Measurements from ENCODE around the gene GPHB5. TPM values are rescaled to one million over a fixed set of nuclear protein-coding genes. Genes with fewer than 3 reads are reported as not detected.

The GPHB5 gene
- total RNA-seq, 1 donor from 2014 or later: not detected

GRCh38 chr14:63362389-63362819, 43.7 kb upstream of the GPHB5 start:
- Histone ChIP-seq H3K36me3 (ENCODE audit: insufficient read depth, low read length) (no peaks in the 10 kb centered on the region), H3K9me3 (ENCODE audit: insufficient read depth, low read depth, low read length) (no peaks in the 10 kb centered on the region), H2AFZ (ENCODE audit: low read depth, low read length) (no peak overlapping the region), H3K27me3 (ENCODE audit: insufficient read depth, low read length) (no peaks in the 10 kb centered on the region), H3K79me2 (ENCODE audit: insufficient read depth, low read length) (no peaks in the 10 kb centered on the region), H3K4me1 (ENCODE audit: insufficient read depth, low read length) (no peaks in the 10 kb centered on the region), H3K4me2 (ENCODE audit: low read length) (no peak overlapping the region), H3K4me3 (ENCODE audit: insufficient read depth, low read depth, low read length) (no peak overlapping the region), H4K20me1 (ENCODE audit: insufficient read depth, low read length) (no peaks in the 10 kb centered on the region), H3K27ac (ENCODE audit: low read depth, low read length) (no peak overlapping the region), H3K9ac (ENCODE audit: low read length) (no peak overlapping the region)
- Mint-ChIP-seq H3K4me3 (ENCODE audit: unreplicated experiment) (no peak overlapping the region), H3K36me3 (ENCODE audit: low read depth, unreplicated experiment) (peaks cover 3% of the 10 kb centered on the region), H3K4me1 (ENCODE audit: low read depth, unreplicated experiment) (no peaks in the 10 kb centered on the region), H3K27ac (ENCODE audit: unreplicated experiment) (no peak overlapping the region), H3K27me3 (ENCODE audit: low read depth, unreplicated experiment) (no peaks in the 10 kb centered on the region), H3K9me3 (ENCODE audit: unreplicated experiment) (peaks cover 3% of the 10 kb centered on the region)
- TF ChIP-seq EZH2 (IDR thresholded peaks at IDR 0.05; ENCODE audit: insufficient read depth, low read length): no peak
- TF ChIP-seq CTCF (IDR thresholded peaks at IDR 0.05; ENCODE audit: insufficient read depth, low read depth, low read length): no peak
- DNase-seq (ENCODE audit: low read depth): no peak
- FAIRE-seq: no peak

- Histone ChIP-seq H3K4me1 (ENCODE audit: insufficient read depth, low read length) (no peaks in the 10 kb centered on the region), H3K27ac (ENCODE audit: low read depth, low read length) (no peak overlapping the region), H3K36me3 (ENCODE audit: insufficient read depth, low read length) (no peaks in the 10 kb centered on the region), H3K4me2 (ENCODE audit: low read length) (no peak overlapping the region), H3K9ac (ENCODE audit: low read length) (no peak overlapping the region), H3K79me2 (ENCODE audit: insufficient read depth, low read length) (no peaks in the 10 kb centered on the region), H3K9me3 (ENCODE audit: insufficient read depth, low read depth, low read length) (no peaks in the 10 kb centered on the region), H2AFZ (ENCODE audit: low read depth, low read length) (no peak overlapping the region), H3K27me3 (ENCODE audit: insufficient read depth, low read length) (no peaks in the 10 kb centered on the region), H4K20me1 (ENCODE audit: insufficient read depth, low read length) (no peaks in the 10 kb centered on the region), H3K4me3 (ENCODE audit: insufficient read depth, low read depth, low read length) (no peak overlapping the region)
- Mint-ChIP-seq H3K9me3 (ENCODE audit: unreplicated experiment) (peaks cover 3% of the 10 kb centered on the region), H3K36me3 (ENCODE audit: low read depth, unreplicated experiment) (peaks cover 3% of the 10 kb centered on the region), H3K27ac (ENCODE audit: unreplicated experiment) (no peak overlapping the region), H3K4me3 (ENCODE audit: unreplicated experiment) (no peak overlapping the region), H3K4me1 (ENCODE audit: low read depth, unreplicated experiment) (no peaks in the 10 kb centered on the region), H3K27me3 (ENCODE audit: low read depth, unreplicated experiment) (no peaks in the 10 kb centered on the region)
- DNase-seq (ENCODE audit: low read depth) (no peak), FAIRE-seq (no peak)
- TF ChIP-seq EZH2 (IDR thresholded peaks at IDR 0.05; ENCODE audit: insufficient read depth, low read length): no peak
- no peak for TF ChIP-seq CTCF (IDR thresholded peaks at IDR 0.05; ENCODE audit: insufficient read depth, low read depth, low read length)
Measured at GRCh38 chr14:63361790-63362189, 43.1 kb upstream of the GPHB5 start.

GRCh38 chr14:63357841-63358240, 39.1 kb upstream of the GPHB5 start:
- Histone ChIP-seq H3K4me3 (ENCODE audit: insufficient read depth, low read depth, low read length) (no peak overlapping the region), H3K79me2 (ENCODE audit: insufficient read depth, low read length) (no peaks in the 10 kb centered on the region), H3K27me3 (ENCODE audit: insufficient read depth, low read length) (no peaks in the 10 kb centered on the region), H3K36me3 (ENCODE audit: insufficient read depth, low read length) (no peaks in the 10 kb centered on the region), H2AFZ (ENCODE audit: low read depth, low read length) (no peak overlapping the region), H3K4me2 (ENCODE audit: low read length) (no peak overlapping the region), H4K20me1 (ENCODE audit: insufficient read depth, low read length) (no peaks in the 10 kb centered on the region), H3K27ac (ENCODE audit: low read depth, low read length) (no peak overlapping the region), H3K9me3 (ENCODE audit: insufficient read depth, low read depth, low read length) (no peaks in the 10 kb centered on the region), H3K9ac (ENCODE audit: low read length) (no peak overlapping the region), H3K4me1 (ENCODE audit: insufficient read depth, low read length) (no peaks in the 10 kb centered on the region)
- no peak overlapping the region for H3K4me3 Mint-ChIP-seq (ENCODE audit: unreplicated experiment)
- DNase-seq (ENCODE audit: low read depth) (no peak), FAIRE-seq (no peak)
- H3K36me3 Mint-ChIP-seq (ENCODE audit: low read depth, unreplicated experiment): no peaks in the 10 kb centered on the region
- peaks cover 10% of the 10 kb centered on the region for H3K27me3 Mint-ChIP-seq (ENCODE audit: low read depth, unreplicated experiment)
- H3K9me3 Mint-ChIP-seq (ENCODE audit: unreplicated experiment): no peaks in the 10 kb centered on the region
- TF ChIP-seq EZH2 (IDR thresholded peaks at IDR 0.05; ENCODE audit: insufficient read depth, low read length): no peak
- TF ChIP-seq CTCF (IDR thresholded peaks at IDR 0.05; ENCODE audit: insufficient read depth, low read depth, low read length): no peak
- H3K27ac Mint-ChIP-seq (ENCODE audit: unreplicated experiment): no peak overlapping the region
- no peaks in the 10 kb centered on the region for H3K4me1 Mint-ChIP-seq (ENCODE audit: low read depth, unreplicated experiment)
